ENCODE data around the gene CSAD. TPM values are rescaled to one million over a fixed set of nuclear protein-coding genes. Genes with fewer than 3 reads are reported as not detected.
"Not testable (repeated sequence)": the region's sequence is repeated elsewhere in the genome, so short reads cannot be mapped to it uniquely, and the experiment has no call there.

CSAD gene
- total RNA-seq, 1 donor from 2014 or later: 24.3 TPM

DNA sequence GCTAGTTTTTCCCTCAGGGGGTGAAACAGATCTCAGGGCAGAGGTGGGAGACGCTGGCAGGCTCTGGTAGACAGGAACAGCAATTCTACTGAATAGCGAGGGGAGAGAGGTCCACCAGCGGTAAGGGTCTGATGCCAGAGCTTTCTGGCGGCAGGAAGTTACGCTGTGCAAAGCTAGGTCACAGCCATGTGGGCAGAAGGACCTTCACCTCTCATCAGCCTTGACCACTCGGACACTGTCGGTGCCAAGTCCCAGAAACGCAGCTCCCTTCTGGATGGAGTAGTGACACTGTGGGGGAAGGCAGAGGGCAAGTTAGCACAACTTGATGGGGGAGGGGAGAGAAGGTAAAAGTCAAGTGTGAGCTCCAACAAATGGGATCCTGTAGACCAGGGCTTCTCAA, 10.5 kb downstream of the CSAD start:
- TF ChIP-seq CTCF (IDR thresholded peaks at IDR 0.05): no peak
- peaks cover 17% of the 10 kb centered on the region for H3K36me3 Mint-ChIP-seq (ENCODE audit: low read depth)
- H3K4me3 Mint-ChIP-seq (ENCODE audit: unreplicated experiment): no peak overlapping the region
- peaks cover 11% of the 10 kb centered on the region for H3K4me1 Mint-ChIP-seq (ENCODE audit: low read depth)
- DNase-seq (ENCODE audit: low spot score): peak; percentile 32
- H3K27me3 Mint-ChIP-seq (ENCODE audit: low read depth): no peaks in the 10 kb centered on the region
- no peak overlapping the region for H3K27ac Mint-ChIP-seq (ENCODE audit: unreplicated experiment)
- no peaks in the 10 kb centered on the region for H3K9me3 Mint-ChIP-seq (ENCODE audit: low read depth)

DNA sequence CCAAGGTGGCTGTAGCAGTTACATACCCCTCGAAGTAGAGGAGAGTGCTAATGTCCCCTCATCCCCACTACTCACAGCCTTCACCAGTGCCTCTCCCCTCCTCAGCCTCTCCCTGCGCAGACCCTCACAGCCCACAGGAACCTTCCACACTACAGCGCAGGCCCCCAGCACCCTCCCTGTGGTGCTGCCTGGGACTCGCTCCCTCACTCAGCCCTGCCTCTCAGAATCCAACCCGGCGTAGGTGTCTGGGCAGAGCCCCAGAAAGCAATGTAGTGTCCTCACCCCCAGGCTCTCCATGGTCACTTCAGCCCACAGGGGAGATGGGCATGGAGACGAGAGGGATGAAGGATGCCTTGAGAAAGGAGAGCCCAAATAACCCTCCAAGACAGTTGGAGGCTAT, 11.1 kb downstream of the CSAD start:
- H3K9me3 Mint-ChIP-seq (ENCODE audit: low read depth): no peaks in the 10 kb centered on the region
- DNase-seq (ENCODE audit: low spot score): peak; percentile 59
- no peaks in the 10 kb centered on the region for H3K27me3 Mint-ChIP-seq (ENCODE audit: low read depth)
- peaks cover 6% of the 10 kb centered on the region for H3K4me1 Mint-ChIP-seq (ENCODE audit: low read depth)
- no peak overlapping the region for H3K4me3 Mint-ChIP-seq (ENCODE audit: unreplicated experiment)
- TF ChIP-seq CTCF (IDR thresholded peaks at IDR 0.05): no peak
- H3K36me3 Mint-ChIP-seq (ENCODE audit: low read depth): peaks cover 17% of the 10 kb centered on the region
- peak overlapping the region; percentile 38 for H3K27ac Mint-ChIP-seq (ENCODE audit: unreplicated experiment)

- TF ChIP-seq CTCF (IDR thresholded peaks at IDR 0.05): no peak
- no peaks in the 10 kb centered on the region for H3K27me3 Mint-ChIP-seq (ENCODE audit: low read depth)
- no peak overlapping the region for H3K4me3 Mint-ChIP-seq (ENCODE audit: unreplicated experiment)
- H3K9me3 Mint-ChIP-seq (ENCODE audit: low read depth): no peaks in the 10 kb centered on the region
- H3K27ac Mint-ChIP-seq (ENCODE audit: unreplicated experiment): no peak overlapping the region
- peaks cover 17% of the 10 kb centered on the region for H3K36me3 Mint-ChIP-seq (ENCODE audit: low read depth)
- DNase-seq (ENCODE audit: low spot score): no peak
- H3K4me1 Mint-ChIP-seq (ENCODE audit: low read depth): peaks cover 5% of the 10 kb centered on the region
Observed at GRCh38 chr12:53166837-53167236, 13.9 kb downstream of the CSAD start.

DNA sequence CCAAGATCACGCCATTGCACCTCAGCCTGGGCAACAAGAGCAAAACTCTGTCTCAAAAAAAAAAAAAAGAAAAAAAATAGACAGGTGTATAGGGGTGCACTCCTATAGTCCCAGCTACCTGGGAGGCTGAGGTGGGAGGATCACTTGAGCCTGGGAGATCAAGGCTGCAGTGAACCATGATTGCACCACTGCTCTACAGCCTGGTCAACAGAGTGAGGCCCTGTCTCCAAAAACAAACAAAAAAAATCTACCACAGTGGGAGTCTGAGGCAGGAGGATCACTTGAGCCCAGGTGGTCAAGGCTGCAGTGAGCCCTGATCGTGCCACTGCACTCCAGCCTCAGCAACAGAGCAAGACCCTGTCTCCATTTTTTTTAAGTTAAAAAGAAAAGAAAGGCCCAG, 17.7 kb downstream of the CSAD start:
- not testable (repeated sequence) for H3K27me3 Mint-ChIP-seq (ENCODE audit: low read depth); H3K4me1 Mint-ChIP-seq (ENCODE audit: low read depth); H3K9me3 Mint-ChIP-seq (ENCODE audit: low read depth); H3K4me3 Mint-ChIP-seq (ENCODE audit: unreplicated experiment); DNase-seq (ENCODE audit: low spot score); H3K27ac Mint-ChIP-seq (ENCODE audit: unreplicated experiment)
- peaks cover 10% of the 10 kb centered on the region for H3K36me3 Mint-ChIP-seq (ENCODE audit: low read depth)

- no peaks in the 10 kb centered on the region for H3K9me3 Mint-ChIP-seq (ENCODE audit: low read depth)
- peaks cover 6% of the 10 kb centered on the region for H3K4me1 Mint-ChIP-seq (ENCODE audit: low read depth)
- H3K4me3 Mint-ChIP-seq (ENCODE audit: unreplicated experiment): no peak overlapping the region
- TF ChIP-seq CTCF (IDR thresholded peaks at IDR 0.05): no peak
- no peaks in the 10 kb centered on the region for H3K27me3 Mint-ChIP-seq (ENCODE audit: low read depth)
- peaks cover 7% of the 10 kb centered on the region for H3K36me3 Mint-ChIP-seq (ENCODE audit: low read depth)
- DNase-seq (ENCODE audit: low spot score): no peak
- H3K27ac Mint-ChIP-seq (ENCODE audit: unreplicated experiment): no peak overlapping the region
Observed at GRCh38 chr12:53161119-53161911, 19.4 kb downstream of the CSAD start.

- DNase-seq (ENCODE audit: low spot score): no peak
- no peak overlapping the region for H3K4me3 Mint-ChIP-seq (ENCODE audit: unreplicated experiment)
- H3K9me3 Mint-ChIP-seq (ENCODE audit: low read depth): no peaks in the 10 kb centered on the region
- no peak overlapping the region for H3K27ac Mint-ChIP-seq (ENCODE audit: unreplicated experiment)
- peaks cover 5% of the 10 kb centered on the region for H3K36me3 Mint-ChIP-seq (ENCODE audit: low read depth)
- peaks cover 8% of the 10 kb centered on the region for H3K4me1 Mint-ChIP-seq (ENCODE audit: low read depth)
- TF ChIP-seq CTCF (IDR thresholded peaks at IDR 0.05): no peak
- no peaks in the 10 kb centered on the region for H3K27me3 Mint-ChIP-seq (ENCODE audit: low read depth)
Observed at GRCh38 chr12:53160673-53161072, 20.1 kb downstream of the CSAD start.

Data from chondrocyte (in vitro differentiated cells).